PC-3 (cell line): Measurements from ENCODE around the gene ECPAS. TPM values are rescaled to one million over a fixed set of nuclear protein-coding genes. Genes with fewer than 3 reads are reported as not detected.

Experiments used
- ATAC-seq: fragments of 200-7000 bp; cut with Tn5 transposase; 2 replicates; pipeline ENCODE4 v1.9.1; 2020; ENCODE audit warnings: mild to moderate bottlenecking, moderate library complexity
- BruUV-seq: library from RNA; stranded (reverse); fragments of 400-500 nt; replicated peaks from 2 replicates; lab custom pipeline; 2021; lab: Mats Ljungman, UMichigan
- CTCF ChIA-PET: fragments of 300-600 bp; sonication (Branson Sonifier 250); formaldehyde crosslinking; loops from one replicate; lab custom pipeline; 2022; ENCODE audit warnings: antibody characterized with exemption; lab: Charles Lee
- POLR2A ChIA-PET: fragments of 300-600 bp; sonication (Branson Sonifier 250); formaldehyde crosslinking; loops from one replicate; lab custom pipeline; 2022; ENCODE audit warnings: antibody characterized with exemption; ENCODE audit not compliant: unreplicated experiment; lab: Charles Lee
- DNase-seq: peaks from one replicate; pipeline ENCODE4 v3.0.0-alpha.2; 2015
- H2AFZ ChIP-seq: fragments of 300-600 bp; sonication (generic); 2 replicates; pipeline ENCODE4 v1.6.0; 2016; ENCODE audit warnings: antibody characterized with exemption, low read length
- H3F3A ChIP-seq: fragments of 300-600 bp; sonication (generic); one replicate; pipeline ENCODE4 v1.6.0; 2017; ENCODE audit warnings: antibody characterized with exemption, low read length, control low read depth, mild to moderate bottlenecking; ENCODE audit not compliant: unreplicated experiment
- H3K27ac ChIP-seq: fragments of 300-600 bp; sonication (generic); 2 replicates; pipeline ENCODE4 v1.5.1; 2016; ENCODE audit warnings: mild to moderate bottlenecking, low read length
- H3K27me3 ChIP-seq: fragments of 300-600 bp; sonication (generic); 2 replicates; pipeline ENCODE4 v1.6.1; 2016; ENCODE audit warnings: low read length, mixed read lengths
- H3K36me3 ChIP-seq: fragments of 300-600 bp; sonication (generic); 2 replicates; pipeline ENCODE4 v1.6.1; 2016; ENCODE audit warnings: low read depth, mixed run types, low read length, mixed read lengths
- H3K4me1 ChIP-seq: fragments of 300-600 bp; sonication (generic); 2 replicates; pipeline ENCODE4 v1.5.1; 2016; ENCODE audit warnings: low read length; ENCODE audit not compliant: insufficient read depth
- H3K4me2 ChIP-seq: fragments of 300-600 bp; sonication (generic); 2 replicates; pipeline ENCODE4 v1.6.0; 2016; ENCODE audit warnings: low read length
- H3K4me3 ChIP-seq: fragments of 300-600 bp; sonication (generic); 2 replicates; pipeline ENCODE4 v1.5.1; 2016; ENCODE audit warnings: mild to moderate bottlenecking, low read length, mixed read lengths
- H3K79me2 ChIP-seq: fragments of 300-600 bp; sonication (generic); 2 replicates; pipeline ENCODE4 v1.6.1; 2017; ENCODE audit warnings: low read length, mixed read lengths
- H3K9ac ChIP-seq: fragments of 300-600 bp; sonication (generic); 2 replicates; pipeline ENCODE4 v1.6.0; 2016; ENCODE audit warnings: mild to moderate bottlenecking, low read length
- H3K9me2 ChIP-seq: fragments of 300-600 bp; sonication (generic); replicated peaks from 2 replicates; pipeline ENCODE4 v1.6.1; 2016; ENCODE audit warnings: mixed run types, low read length, mixed read lengths
- H3K9me3 ChIP-seq: fragments of 300-600 bp; sonication (generic); 2 replicates; pipeline ENCODE4 v1.6.1; 2016; ENCODE audit warnings: low read length, mixed read lengths
- H4K20me1 ChIP-seq: fragments of 300-600 bp; sonication (generic); 2 replicates; pipeline ENCODE4 v1.6.1; 2016; ENCODE audit warnings: low read length, mixed read lengths
- EZH2 ChIP-seq: fragments of 300-600 bp; sonication (generic); IDR thresholded peaks from one replicate; pipeline ENCODE4 v1.6.1; 2017; ENCODE audit warnings: antibody characterized with exemption, mild to moderate bottlenecking, low read length; ENCODE audit not compliant: unreplicated experiment
- EZH2phosphoT487 ChIP-seq: fragments of 300-600 bp; sonication (generic); IDR thresholded peaks from 2 replicates; pipeline ENCODE4 v1.6.1; 2018; ENCODE audit warnings: mild to moderate bottlenecking, antibody characterized with exemption, low read length, borderline replicate concordance
- intact Hi-C: fragments of 100-400 bp; cut with micrococcal nuclease; formaldehyde crosslinking; loops from 2 replicates; pipeline ENCODE4 v1.9.0; 2023
- total RNA-seq: library from RNA; depleted of rRNA; stranded (reverse); fragments of >200 nt; gene quantifications from 2 replicates; pipeline ENCODE4 v1.2.3, GENCODE V29; 2014
- TF ChIP-seq, protein P1 (sequence below): fragments of 300-600 bp; sonication (generic); conservative IDR thresholded peaks from 2 replicates; pipeline ENCODE4 v1.5.1; 2017; ENCODE audit warnings: antibody characterized with exemption, low read depth, mild to moderate bottlenecking, low read length

ECPAS gene
- total RNA-seq, 1 experiment from 2014 or later, result 69.0 TPM

DNA sequence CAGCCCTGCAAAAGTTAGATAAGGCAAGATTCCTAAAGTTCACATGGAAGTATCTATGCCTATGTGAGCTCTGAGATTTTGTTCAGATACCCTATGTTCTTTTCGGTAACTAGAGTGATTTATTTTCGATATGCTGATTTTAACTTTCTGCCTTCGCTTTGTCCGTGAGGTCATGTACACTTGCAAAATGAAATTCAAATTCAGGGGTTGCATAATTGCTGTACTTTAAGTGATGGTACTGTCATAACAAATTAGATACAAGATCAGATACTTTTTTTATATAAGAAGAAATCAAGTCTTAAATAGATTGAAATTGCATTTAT lies 350 bp upstream of the ECPAS start:
- peaks cover 10% of the 10 kb centered on the region for H3K4me1 ChIP-seq
- ATAC-seq (no peak), DNase-seq (no peak)
- H3K4me3 ChIP-seq, result peak overlapping the region; percentile 97
- H3K9me2 ChIP-seq, result no peaks in the 10 kb centered on the region
- H3F3A ChIP-seq, result no peaks in the 10 kb centered on the region
- peak overlapping the region; percentile 83 for H3K9ac ChIP-seq
- peak overlapping the region; percentile 97 for H2AFZ ChIP-seq
- ChIA-PET POLR2A (no interaction called here), CTCF (no interaction called here)
- no peaks in the 10 kb centered on the region for H3K36me3 ChIP-seq
- peaks cover 46% of the 10 kb centered on the region for H3K79me2 ChIP-seq
- H3K9me3 ChIP-seq, result no peaks in the 10 kb centered on the region
- no peaks in the 10 kb centered on the region for H3K27me3 ChIP-seq
- intact Hi-C loops, result loop anchor here (2.0 to 5.0 kb wide), 2 partner anchors 40 to 42 kb away; partner anchors contain the start of gene ZNF483
- H3K27ac ChIP-seq, result peak overlapping the region; percentile 56
- TSS peak; percentile 78 for BruUV-seq
- peaks cover 10% of the 10 kb centered on the region for H4K20me1 ChIP-seq
- peak overlapping the region; percentile 97 for H3K4me2 ChIP-seq
- TF ChIP-seq, protein P1, sequence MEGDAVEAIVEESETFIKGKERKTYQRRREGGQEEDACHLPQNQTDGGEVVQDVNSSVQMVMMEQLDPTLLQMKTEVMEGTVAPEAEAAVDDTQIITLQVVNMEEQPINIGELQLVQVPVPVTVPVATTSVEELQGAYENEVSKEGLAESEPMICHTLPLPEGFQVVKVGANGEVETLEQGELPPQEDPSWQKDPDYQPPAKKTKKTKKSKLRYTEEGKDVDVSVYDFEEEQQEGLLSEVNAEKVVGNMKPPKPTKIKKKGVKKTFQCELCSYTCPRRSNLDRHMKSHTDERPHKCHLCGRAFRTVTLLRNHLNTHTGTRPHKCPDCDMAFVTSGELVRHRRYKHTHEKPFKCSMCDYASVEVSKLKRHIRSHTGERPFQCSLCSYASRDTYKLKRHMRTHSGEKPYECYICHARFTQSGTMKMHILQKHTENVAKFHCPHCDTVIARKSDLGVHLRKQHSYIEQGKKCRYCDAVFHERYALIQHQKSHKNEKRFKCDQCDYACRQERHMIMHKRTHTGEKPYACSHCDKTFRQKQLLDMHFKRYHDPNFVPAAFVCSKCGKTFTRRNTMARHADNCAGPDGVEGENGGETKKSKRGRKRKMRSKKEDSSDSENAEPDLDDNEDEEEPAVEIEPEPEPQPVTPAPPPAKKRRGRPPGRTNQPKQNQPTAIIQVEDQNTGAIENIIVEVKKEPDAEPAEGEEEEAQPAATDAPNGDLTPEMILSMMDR, result no peak
- TF ChIP-seq EZH2, result no peak
- no peak for TF ChIP-seq EZH2phosphoT487

DNA sequence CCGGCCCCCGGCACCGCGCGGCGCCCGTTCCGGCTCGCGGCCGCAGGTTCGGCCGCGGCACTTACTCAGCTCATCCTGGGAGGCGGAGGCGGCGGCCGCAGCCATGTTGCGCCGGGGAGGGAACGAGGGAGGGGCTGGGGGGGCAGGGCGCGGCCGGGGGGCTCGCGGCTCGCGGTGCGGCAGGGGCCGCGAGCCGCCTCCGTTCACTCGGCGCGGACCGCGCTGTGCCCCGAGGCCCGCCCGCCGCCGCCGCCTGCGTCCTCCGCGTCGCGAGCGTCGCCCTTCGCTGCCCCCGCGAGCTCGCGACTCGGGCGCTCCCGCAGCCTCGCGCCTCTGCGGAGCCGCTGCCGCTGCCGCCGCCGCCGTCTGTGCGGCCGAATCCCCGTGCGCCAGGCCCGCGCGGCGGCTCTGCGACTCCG lies 735 bp downstream of the ECPAS start:
- intact Hi-C loops, result loop anchor here (5.0 kb wide), 1 partner anchor 41 kb away; no protein-coding TSS in a partner anchor

More for the DNA sequence above, 735 bp downstream of the ECPAS start:
- H3K4me2 ChIP-seq, result no peak overlapping the region
- H3K27me3 ChIP-seq, result no peaks in the 10 kb centered on the region
- CTCF ChIA-PET, result interaction anchor here (0.6 kb wide), 1 partner anchor 99 kb away, joined by 8 read pairs; no protein-coding TSS in a partner anchor
- no peaks in the 10 kb centered on the region for H3K9me3 ChIP-seq
- POLR2A ChIA-PET, result no interaction called here
- H3K27ac ChIP-seq, result no peak overlapping the region
- no peaks in the 10 kb centered on the region for H3K36me3 ChIP-seq
- no peak overlapping the region for H2AFZ ChIP-seq
- DNase-seq (peak; percentile 31), ATAC-seq (peak; percentile 22)
- no peak for TF ChIP-seq EZH2phosphoT487
- TF ChIP-seq, protein P1, result no peak
- no peak for TF ChIP-seq EZH2
- H4K20me1 ChIP-seq, result peaks cover 18% of the 10 kb centered on the region
- H3K4me3 ChIP-seq, result peak overlapping the region; percentile 97; the same call in 1 of the 2 replicates
- BruUV-seq, result no TSS peak
- H3K79me2 ChIP-seq, result peaks cover 57% of the 10 kb centered on the region
- peak overlapping the region; percentile 83; the same call in 1 of the 2 replicates for H3K9ac ChIP-seq
- no peaks in the 10 kb centered on the region for H3F3A ChIP-seq
- no peaks in the 10 kb centered on the region for H3K9me2 ChIP-seq
- peaks cover 10% of the 10 kb centered on the region for H3K4me1 ChIP-seq
